ENCODE data around the gene ATP6V0B. TPM values are rescaled to one million over a fixed set of nuclear protein-coding genes. Genes with fewer than 3 reads are reported as not detected.

ATP6V0B gene
- total and polyA plus RNA-seq, 2 donors (not counting 3 experiments of a cell fraction or from before 2014, with no cell fraction given): 110 to 325 TPM

DNA sequence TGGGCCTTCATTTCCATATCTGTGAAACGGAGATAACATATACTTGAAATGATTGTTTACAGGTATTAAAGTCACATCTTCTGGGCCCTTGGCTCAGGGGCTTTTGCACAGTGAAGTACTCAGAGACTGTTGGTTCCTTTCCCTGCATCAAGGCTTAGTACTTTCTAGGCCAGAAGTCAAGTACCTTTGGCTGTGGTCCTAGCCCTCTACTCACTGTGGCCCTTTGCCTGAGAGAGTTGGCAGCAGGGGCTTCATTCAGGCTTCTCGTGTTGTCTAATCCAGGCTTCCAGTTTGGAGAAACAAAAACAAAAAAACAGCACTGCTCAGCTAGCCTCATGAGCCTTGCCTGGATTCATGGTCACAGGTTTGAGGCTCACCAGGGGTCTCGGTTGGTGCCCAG lies 13.1 kb upstream of the ATP6V0B start:
- no peak overlapping the region for H2AFZ ChIP-seq (ENCODE audit: low read depth, low read length)
- intact Hi-C loops (cut with micrococcal nuclease): no loop called here

More for the DNA sequence above, 13.1 kb upstream of the ATP6V0B start:
- Histone ChIP-seq H3K27me3 (ENCODE audit: control insufficient read depth in 2 of 2, insufficient read depth in 2 of 2, low read length in 2 of 2) (no peaks in the 10 kb centered on the region), H3K4me3 (replicated peaks in 1 of 3; ENCODE audit: insufficient read depth in 1 of 3, low read depth in 1 of 3, low read length in 3 of 3) (no peak overlapping the region), H3K27ac (ENCODE audit: insufficient read depth, low read depth, low read length) (no peak overlapping the region), H3K36me3 (ENCODE audit: control insufficient read depth in 2 of 2, extremely low read depth in 1 of 2, insufficient read depth in 2 of 2, low read length in 2 of 2) (peaks cover 5 to 34% of the 10 kb centered on the region in 2 experiments), H3K4me2 (ENCODE audit: insufficient read depth, low read length) (no peak overlapping the region), H3K79me2 (ENCODE audit: control insufficient read depth, insufficient read depth, low read length) (no peaks in the 10 kb centered on the region), H4K20me1 (replicated peaks; ENCODE audit: control insufficient read depth, extremely low read depth, insufficient read depth, low read length) (no peaks in the 10 kb centered on the region), H3K9ac (replicated peaks; ENCODE audit: extremely low read depth, insufficient read depth, low read length) (no peak overlapping the region), H3K4me1 (ENCODE audit: control insufficient read depth, extremely low read depth, insufficient read depth, low read length) (no peaks in the 10 kb centered on the region), H3K9me3 (replicated peaks; ENCODE audit: control insufficient read depth, insufficient read depth, low read length) (no peaks in the 10 kb centered on the region), H3K9me1 (replicated peaks; ENCODE audit: control insufficient read depth, extremely low read depth, insufficient read depth, low read length) (no peaks in the 10 kb centered on the region)
- dilution Hi-C loops (cut with MboI; ENCODE audit: extremely low pct_ligation_motif_present, low sequenced_read_pairs): no loop called here
- ChIA-PET CTCF (no interaction called here), POLR2A (no interaction called here)
- no peak for TF ChIP-seq MYC (IDR thresholded peaks at IDR 0.05; ENCODE audit: low read depth, low read length)
- TF ChIP-seq, protein P1, sequence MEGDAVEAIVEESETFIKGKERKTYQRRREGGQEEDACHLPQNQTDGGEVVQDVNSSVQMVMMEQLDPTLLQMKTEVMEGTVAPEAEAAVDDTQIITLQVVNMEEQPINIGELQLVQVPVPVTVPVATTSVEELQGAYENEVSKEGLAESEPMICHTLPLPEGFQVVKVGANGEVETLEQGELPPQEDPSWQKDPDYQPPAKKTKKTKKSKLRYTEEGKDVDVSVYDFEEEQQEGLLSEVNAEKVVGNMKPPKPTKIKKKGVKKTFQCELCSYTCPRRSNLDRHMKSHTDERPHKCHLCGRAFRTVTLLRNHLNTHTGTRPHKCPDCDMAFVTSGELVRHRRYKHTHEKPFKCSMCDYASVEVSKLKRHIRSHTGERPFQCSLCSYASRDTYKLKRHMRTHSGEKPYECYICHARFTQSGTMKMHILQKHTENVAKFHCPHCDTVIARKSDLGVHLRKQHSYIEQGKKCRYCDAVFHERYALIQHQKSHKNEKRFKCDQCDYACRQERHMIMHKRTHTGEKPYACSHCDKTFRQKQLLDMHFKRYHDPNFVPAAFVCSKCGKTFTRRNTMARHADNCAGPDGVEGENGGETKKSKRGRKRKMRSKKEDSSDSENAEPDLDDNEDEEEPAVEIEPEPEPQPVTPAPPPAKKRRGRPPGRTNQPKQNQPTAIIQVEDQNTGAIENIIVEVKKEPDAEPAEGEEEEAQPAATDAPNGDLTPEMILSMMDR (IDR thresholded peaks at IDR 0.05; ENCODE audit: extremely low read depth in 1 of 2, insufficient read depth in 1 of 2, low read depth in 1 of 2, low read length in 2 of 2): no peak
- TF ChIP-seq EZH2 (IDR thresholded peaks at IDR 0.05; ENCODE audit: borderline replicate concordance, low read depth, low read length, severe bottlenecking): no peak
- TF ChIP-seq GATA2 (IDR thresholded peaks at IDR 0.05; ENCODE audit: insufficient read depth, insufficient read length, low read depth, low read length): no peak
- TF ChIP-seq, protein P2, sequence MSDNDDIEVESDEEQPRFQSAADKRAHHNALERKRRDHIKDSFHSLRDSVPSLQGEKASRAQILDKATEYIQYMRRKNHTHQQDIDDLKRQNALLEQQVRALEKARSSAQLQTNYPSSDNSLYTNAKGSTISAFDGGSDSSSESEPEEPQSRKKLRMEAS (IDR thresholded peaks at IDR 0.05; ENCODE audit: insufficient read depth, insufficient read length): no peak
- no peak for TF ChIP-seq JUN (IDR thresholded peaks at IDR 0.05; ENCODE audit: borderline replicate concordance, insufficient read depth, insufficient read length, low read depth)
- TF ChIP-seq FOS (IDR thresholded peaks at IDR 0.05; ENCODE audit: borderline replicate concordance, insufficient read depth, low read length): no peak
- no peak for TF ChIP-seq POLR2AphosphoS5 (IDR thresholded peaks at IDR 0.05; ENCODE audit: insufficient read depth, low read depth, low read length)
- TF ChIP-seq POLR2A (IDR thresholded peaks at IDR 0.05; ENCODE audit: low read depth, low read length): no peak
- BruUV-seq (replicated peaks): no TSS peak
- FAIRE-seq (no peak), DNase-seq (ENCODE audit: low read depth, low spot score) (no peak)
